GM19463 (cell line): ENCODE measurements around the gene RAB7A.

Experiments
- ATAC-seq: cut with Tn5 transposase; IDR thresholded peaks from one replicate; pipeline ENCODE4 v1.9.1; 2021; ENCODE audit warnings: mild to moderate bottlenecking, moderate library complexity; ENCODE audit not compliant: unreplicated experiment

Gene RAB7A

DNA sequence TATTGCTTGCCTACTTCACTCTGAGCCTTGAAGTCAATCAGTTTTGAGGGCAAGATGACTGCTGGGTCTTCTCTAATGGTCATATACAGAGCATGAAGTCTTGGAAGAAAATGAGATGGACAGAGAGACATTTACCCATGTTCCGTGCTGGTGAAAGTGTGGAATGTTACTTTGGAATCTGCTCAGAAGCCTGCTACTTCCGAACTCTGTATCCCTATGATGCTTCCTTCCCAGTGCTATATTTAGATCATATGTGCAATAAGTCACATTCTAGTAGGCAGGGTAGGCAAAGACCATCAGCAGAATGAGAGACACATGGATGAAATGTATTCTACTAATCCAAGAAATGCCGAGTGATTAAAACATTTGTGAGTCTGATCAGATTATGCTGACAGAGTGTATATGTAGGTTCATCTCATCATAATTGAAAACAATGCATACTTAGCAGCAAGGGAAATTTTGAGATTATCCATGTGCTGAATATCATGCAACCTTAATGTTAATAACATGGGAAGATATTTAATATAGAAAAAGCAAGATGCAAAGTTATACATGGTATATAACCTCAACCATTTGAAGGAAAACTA, 60.5 kb downstream of the RAB7A start:
- ATAC-seq, result no peak

GRCh38 chr3:128787256-128788253, 61.6 kb downstream of the RAB7A start:
- ATAC-seq, result no peak

- no peak for ATAC-seq
These were observed 62.4 kb downstream of the RAB7A start for GRCh38 chr3:128788268-128788869.

GRCh38 chr3:128794067-128794768, 68.2 kb downstream of the RAB7A start:
- ATAC-seq, result no peak

DNA sequence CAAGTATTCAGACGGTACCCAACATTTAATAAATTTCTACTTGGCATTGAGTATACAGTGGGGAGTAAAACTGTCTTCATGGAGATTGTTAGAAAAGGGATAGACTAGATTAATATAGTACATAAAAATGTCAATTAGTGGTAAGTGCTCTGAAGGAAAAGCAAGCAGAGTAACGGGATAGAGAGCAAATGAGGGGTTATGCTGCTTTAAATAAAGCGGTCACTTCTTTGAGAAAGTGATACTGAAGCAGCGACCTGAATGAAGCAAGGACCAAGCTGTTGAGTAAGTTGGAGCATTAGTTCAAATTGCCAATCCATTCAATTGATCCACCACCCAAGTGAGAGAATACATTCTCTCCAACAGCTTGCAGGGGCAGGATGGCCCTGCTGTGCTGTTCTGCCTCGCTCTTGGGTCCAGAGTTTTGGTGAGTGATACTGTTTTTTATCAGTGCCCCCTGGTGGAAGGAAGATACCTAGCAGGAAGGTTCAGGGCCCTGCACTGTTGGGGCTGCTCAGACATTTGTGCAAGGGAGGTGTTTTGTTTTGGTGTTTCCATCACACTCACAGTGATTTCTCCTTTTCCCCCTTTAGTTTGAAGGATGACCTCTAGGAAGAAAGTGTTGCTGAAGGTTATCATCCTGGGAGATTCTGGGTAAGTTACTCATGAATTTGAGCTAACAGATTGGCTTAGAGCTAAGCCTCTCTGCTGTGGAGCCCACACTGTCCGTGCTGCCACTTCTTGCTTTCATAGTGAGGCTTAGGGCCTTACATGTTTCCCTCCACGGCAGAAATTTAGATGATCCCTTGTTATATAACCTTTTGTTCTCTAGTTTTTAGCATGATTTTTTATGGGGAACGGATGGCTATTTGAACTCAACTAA, 69.0 kb downstream of the RAB7A start:
- ATAC-seq, result peak; percentile 84

GRCh38 chr3:128799653-128800052, 73.7 kb downstream of the RAB7A start:
- no peak for ATAC-seq

GRCh38 chr3:128800241-128801187, 74.5 kb downstream of the RAB7A start:
- ATAC-seq, result no peak

GRCh38 chr3:128801779-128802380, 75.9 kb downstream of the RAB7A start:
- no peak for ATAC-seq

GRCh38 chr3:128803307-128803706, 77.3 kb downstream of the RAB7A start:
- no peak for ATAC-seq

DNA sequence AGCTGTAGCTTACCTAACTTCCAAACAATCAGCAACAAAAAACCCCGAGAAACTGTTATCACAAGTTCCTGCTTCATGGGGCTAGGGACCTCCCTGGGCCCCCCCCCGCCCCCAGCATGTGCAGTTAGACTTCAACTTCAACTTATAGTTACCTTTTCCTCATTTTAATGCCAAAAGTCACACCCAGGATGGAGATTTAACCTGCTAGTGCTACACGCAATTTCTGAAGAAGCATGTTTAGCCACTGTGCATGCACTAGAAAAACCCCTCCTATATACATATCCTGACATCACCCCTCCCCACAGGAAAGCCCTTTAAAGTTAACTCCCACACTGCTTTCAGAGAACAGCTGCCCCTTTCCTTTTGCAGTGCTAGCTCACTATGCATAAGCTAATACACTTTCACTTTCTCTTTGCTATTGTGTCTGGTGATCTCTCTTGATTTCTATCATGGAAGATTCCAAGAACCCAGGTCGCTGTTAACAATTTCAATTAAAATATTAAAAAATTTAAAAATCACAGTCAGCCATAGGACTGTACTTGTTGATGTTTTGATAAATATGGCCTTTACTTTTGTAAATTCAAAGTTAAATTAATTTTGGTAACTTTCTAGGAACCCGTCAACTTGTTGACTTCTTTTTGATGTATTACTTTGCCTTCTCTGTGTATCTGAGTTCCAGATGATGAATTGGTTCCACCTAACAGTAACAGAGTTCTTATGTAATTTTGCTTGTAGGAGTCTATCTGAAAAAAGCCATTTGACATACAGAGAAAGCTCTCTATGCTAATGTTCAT, 78.2 kb downstream of the RAB7A start:
- ATAC-seq, result peak; percentile 94

GRCh38 chr3:128804811-128805155, 78.8 kb downstream of the RAB7A start:
- no peak for ATAC-seq

DNA sequence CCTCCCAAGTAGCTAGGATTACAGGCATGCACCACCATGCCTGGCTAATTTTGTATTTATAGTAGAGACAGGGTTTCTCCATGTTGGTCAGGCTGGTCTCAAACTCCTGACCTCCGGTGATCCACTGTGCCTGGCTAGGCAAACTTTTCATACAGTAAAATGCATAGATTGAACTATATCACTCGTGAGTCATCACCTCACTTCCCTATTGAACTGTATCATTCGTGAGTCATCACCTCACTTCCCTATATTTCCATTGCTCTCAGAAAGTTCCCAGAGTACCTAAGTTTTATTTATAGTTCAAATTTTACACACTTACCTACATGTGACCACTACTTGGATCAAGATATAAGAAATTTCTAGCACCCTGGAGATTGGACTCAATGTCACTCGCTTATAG, 79.8 kb downstream of the RAB7A start:
- no peak for ATAC-seq

GRCh38 chr3:128806588-128806987, 80.6 kb downstream of the RAB7A start:
- ATAC-seq, result no peak

GRCh38 chr3:128807186-128807830, 81.3 kb downstream of the RAB7A start:
- no peak for ATAC-seq

DNA sequence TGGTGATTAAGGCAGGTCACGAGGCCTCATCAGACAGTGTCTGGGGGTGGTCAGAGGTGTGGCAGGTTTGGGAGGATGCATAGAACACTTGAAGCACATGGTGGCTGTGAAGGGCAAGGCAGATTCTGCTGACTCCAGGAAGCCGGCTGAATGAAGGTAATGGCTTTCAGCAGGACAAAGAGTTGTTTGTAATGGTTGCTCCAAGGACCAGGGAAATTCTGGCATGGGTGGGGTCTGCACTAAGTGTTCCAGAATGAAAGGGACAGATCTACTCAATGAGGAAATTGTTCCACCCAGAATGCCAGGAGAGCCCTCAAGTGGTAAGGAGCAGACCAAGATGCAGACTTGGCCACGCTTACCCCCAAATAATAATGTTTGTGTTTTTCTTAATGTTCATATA, 82.7 kb downstream of the RAB7A start:
- no peak for ATAC-seq

DNA sequence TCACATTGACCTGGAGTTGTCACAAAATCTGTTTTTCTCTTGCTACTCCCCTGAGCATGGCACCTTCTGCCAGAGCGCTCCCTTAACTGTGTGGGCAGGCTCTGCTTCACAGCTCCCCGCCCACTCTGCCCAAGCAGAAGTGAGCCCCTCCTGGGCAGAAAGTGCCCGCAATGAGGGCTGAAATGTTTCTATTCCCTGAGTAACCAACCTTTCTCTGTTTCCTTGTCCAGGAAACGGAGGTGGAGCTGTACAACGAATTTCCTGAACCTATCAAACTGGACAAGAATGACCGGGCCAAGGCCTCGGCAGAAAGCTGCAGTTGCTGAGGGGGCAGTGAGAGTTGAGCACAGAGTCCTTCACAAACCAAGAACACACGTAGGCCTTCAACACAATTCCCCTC, 87.1 kb downstream of the RAB7A start:
- no peak for ATAC-seq

GRCh38 chr3:128814060-128814459, 88.1 kb downstream of the RAB7A start:
- no peak for ATAC-seq
